ENCODE data around the gene RETREG1.
"Not testable (repeated sequence)": the region's sequence is repeated elsewhere in the genome, so short reads cannot be mapped to it uniquely, and the experiment has no call there.

RETREG1 gene

GRCh38 chr5:16437977-16438376 is 178.8 kb downstream of the RETREG1 start:
- no peak for DNase-seq

- DNase-seq: not testable (repeated sequence)
These were observed 180.6 kb downstream of the RETREG1 start for GRCh38 chr5:16436065-16436682.

GRCh38 chr5:16431490-16431889 is 185.3 kb downstream of the RETREG1 start:
- no peak for DNase-seq

- no peak for DNase-seq
These were observed 186.3 kb downstream of the RETREG1 start for GRCh38 chr5:16430349-16431089.

GRCh38 chr5:16428359-16428758 is 188.4 kb downstream of the RETREG1 start:
- no peak for DNase-seq

GRCh38 chr5:16427587-16427986 is 189.2 kb downstream of the RETREG1 start:
- no peak for DNase-seq

Measured in right forelimb (tissue), 1 donor.